HuH-7.5 (cell line): Measurements from ENCODE around the gene RASA1.

ENCODE experiments used
- DNase-seq: peaks from one replicate; pipeline ENCODE4 v3.0.0; 2011; ENCODE audit warnings: low spot score

Gene RASA1

DNA sequence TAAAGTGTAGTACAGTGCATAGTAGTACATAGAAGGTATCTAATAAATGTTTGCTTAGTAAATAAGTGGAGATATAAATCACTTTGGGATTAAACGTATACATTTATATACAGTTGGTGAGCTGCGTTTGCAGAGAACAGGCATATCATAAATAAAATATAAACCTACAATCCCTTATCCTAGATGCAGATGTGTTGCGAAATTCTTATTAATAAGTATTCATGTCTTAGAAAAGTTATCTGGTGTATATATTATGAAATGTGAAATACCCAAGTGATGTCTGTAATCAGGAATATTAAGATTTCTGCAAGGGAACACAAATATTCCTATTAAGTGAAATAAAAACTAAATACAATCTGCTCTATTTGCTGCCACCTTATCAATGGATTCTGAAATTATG lies 136.2 kb downstream of the RASA1 start:
- DNase-seq, result no peak

DNA sequence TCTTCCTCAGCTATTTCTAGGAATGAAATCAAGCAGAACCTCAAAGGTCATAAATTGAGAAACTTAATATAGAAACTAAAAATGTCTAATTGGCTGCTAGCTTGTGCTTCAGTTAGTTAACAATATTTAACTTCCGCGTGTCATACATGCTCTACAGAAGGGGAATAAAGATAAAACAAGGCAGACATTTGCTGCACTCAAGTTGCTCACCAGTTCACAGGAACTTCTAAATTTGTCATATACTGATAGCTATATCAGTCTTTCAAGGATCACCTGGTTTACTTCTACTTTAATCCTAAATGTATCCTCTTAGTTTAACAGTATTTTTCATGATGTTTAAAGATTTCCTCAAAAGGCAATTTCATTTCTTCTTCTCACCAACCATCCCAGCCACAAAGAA lies 136.7 kb downstream of the RASA1 start:
- no peak for DNase-seq

DNA sequence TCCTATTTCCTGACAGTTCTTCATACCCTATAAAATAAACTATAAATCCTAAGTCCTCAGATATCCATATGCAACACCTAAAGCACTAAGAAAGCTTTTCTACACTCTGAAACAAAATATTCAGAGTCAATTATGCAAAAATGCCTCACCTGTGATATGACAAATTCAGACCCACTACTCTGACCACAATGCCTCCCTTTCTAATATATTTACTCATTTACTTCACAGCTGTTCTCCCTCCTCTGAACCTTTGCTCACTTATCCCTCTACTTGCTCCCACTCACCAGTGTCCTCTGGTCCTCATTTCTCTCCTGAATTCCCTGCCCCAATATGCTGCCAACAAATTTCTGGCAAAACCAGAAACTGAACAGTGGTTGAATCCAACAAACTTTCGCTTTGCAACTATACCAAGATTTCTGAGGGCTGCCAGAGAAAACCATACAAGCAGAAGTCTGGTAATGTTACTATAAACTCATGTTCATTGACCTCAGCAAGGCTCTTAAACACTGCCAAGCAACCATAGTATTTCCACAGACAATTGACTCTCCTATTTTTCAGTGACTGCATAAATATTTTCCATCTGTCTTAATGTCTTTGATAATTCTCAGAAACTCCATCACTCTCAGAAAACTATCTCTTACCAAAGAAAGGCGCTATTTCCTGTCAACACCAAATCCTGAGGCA lies 137.9 kb downstream of the RASA1 start:
- DNase-seq, result no peak

DNA sequence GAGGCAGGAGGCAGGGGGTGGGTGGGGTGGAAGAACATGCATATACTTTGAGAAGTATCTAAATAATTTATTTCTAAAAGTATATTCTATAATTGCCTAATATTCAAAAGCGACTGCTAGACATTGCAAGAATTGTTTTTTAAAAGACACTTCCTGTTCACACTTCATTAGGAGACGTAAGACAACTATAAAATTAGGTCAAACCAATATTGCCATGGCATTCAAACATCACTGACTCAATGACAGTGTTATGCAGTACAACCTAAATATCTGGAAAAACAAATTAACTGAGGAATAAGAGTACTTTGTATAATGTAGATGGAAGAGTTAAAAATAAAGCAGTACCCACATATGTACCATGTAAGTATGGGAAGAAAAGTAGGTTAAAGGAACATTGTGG lies 140.5 kb downstream of the RASA1 start:
- no peak for DNase-seq

DNA sequence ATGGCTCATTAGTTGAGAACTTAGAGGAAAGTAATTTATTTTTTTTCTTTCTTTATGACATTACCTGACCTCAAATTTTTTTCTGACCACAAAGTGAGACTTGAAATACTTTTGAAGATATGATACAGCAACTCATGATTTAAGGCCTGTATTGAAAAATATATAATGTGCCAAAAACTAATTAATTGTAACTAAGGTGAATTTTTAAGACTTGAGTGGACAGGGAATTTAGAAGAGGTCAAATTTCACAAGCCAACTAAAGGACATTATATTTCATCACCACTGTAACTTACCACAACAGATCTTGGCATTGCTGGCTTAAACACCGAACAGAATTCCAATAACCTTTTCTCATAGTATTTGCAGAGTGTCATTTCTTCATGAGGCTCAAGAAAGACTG lies 143.2 kb downstream of the RASA1 start:
- DNase-seq, result no peak

DNA sequence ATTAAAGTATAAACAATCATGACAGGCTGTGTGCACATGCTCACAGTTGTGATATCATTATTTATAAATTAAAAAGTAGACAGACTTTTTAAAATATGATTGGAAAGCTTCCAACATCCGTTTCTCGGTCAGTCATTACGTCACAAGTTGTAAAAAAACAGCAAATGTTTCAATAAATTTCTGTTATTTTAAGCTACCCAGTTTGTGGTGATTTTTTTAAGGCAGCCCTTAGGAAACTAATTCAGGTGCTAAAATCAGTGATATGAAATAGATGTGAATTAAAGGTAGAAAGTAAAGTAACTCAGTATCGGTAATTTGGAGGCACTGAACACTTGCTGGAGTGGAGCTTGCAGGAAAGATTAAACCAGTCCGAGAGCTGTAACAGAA lies 143.9 kb downstream of the RASA1 start:
- DNase-seq, result no peak

DNA sequence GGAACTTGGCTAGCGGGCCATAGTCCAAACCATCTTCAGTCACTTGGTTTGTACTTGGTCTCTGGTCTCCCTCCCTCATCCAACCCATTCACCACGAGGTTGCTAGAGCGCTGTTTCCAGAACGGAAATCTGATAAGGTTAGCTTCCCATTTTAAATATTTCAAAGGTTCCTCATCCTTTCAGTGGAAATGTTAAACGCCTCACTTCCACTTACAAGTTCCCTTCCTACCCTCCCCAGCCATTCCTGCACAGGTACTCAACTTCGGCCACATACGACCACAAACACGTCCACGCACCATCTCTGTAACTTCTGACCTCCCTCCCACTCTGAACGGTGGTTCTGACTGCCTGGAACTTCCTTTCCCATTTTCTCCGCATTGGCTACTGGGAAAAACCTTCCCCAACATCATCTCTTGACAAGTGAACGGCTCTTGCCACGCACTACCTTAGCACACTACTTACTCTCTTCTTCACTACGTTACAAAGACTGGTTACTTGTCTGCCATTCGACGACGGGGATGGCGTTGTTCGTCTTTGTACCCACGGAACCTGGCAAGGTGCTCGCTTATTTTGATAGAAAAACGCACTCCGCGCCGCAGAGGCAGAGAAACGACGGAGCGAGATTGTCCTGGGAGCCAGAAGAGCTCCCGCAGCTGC lies 144.4 kb downstream of the RASA1 start:
- DNase-seq, result no peak

DNA sequence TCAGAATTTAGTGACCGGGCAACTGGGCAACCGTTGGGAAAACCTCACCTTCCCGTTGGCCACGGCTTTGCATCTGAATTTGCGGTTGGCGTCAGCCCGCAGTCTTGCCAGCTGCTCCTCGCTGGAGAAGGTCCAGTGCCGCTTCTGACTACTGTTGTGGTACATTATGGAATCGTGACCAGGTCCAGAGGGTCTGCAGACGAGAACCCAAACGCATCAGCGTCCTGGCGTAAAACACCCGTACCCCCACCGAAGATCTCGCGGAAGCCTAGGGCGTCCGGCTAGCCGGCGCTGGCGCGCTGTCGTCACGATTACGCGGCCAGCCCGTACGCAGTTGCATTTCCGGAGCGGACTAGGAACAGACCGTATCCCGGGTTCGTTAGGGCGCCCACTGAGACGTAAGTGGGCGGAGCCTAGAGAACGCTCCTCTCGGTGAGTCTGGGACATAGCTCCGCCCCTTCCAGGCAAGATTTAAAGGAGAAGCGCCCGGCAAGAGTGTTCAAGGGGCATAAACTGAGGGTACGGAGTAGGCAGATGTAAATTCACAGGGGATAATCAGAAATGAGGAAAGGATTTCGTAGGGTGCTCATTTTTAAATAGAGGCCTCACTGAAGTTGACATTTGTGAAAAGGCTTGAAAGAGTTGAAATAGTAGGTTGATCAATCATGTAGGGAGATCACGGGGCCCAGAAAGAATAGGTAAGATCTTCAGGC lies 145.1 kb downstream of the RASA1 start, which contains the start of gene CCNH:
CCNH (minus strand) TSS at position 301 of the 713 bp plus-strand sequence; CDS start at position 165, 136 bp downstream.
- peak; percentile 40 for DNase-seq

DNA sequence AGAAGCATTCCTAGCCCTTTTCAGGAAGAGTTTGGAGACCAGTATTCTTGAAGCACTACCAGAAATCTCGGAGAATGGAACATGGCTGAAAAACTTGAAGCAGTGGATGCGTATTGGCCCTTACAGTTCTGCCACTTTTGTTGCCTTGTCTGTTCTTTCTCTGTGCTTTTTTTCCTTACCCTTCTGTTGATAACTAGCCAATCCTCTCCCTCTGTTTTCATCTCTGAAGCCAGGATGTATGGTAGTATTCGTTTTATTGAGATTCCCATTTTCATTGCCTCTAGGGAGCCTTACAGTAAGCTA lies 145.6 kb downstream of the RASA1 start:
- no peak for DNase-seq

DNA sequence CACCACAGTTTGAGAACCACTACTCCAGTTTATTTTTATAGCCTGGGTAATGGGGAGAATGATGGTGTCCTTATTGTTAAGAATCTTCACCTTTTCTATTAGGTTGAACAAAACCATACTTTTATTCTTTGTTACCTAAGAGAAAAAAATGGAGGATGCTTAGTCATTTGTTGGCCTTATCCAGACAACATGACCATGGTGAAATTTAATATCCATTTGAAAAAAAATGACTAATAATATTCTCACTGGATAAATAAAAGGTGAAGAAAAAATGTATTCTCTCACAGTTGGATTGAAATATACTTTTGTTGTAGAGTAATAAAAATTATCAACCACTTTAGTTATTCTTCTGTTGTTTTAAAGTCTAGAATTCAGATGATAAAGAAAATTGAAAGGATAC lies 150.8 kb downstream of the RASA1 start:
- no peak for DNase-seq

DNA sequence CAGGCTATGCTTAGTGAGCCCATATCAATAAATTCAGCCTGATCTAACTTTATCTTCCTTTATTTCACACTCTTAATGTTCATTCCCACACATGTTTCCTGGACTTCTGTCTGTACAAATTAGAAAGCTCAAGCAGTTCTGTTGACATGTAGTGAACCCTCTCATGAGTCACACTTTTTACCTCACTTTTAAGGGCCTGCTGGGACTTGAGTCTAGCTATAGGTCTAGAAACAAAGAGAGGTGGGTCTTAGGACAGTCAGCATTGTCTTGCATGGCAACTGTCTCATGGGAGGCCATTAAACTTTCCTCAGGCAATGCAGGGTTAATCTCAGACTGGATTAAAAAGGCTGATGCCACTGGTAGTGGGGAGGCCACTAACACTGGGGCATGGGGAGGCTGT lies 153.6 kb downstream of the RASA1 start:
- no peak for DNase-seq

DNA sequence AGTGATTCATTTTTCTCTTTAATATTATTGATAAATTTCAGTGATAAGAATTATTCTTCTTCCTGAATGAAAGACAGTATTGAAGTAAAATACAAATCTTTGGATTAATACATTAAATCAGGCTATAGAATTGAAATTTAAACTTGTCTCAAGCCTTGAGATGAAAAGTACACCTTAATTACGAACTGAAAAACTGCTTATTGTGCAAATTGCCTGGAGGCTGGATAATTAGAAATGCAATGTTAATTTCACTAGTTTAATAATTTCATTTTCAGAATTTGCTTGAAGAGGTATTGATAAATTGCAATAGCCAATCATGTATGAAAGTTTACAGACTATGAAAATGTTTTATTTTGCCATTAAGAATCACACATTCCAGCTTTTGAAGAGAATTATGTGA lies 156.1 kb downstream of the RASA1 start:
- DNase-seq, result no peak

DNA sequence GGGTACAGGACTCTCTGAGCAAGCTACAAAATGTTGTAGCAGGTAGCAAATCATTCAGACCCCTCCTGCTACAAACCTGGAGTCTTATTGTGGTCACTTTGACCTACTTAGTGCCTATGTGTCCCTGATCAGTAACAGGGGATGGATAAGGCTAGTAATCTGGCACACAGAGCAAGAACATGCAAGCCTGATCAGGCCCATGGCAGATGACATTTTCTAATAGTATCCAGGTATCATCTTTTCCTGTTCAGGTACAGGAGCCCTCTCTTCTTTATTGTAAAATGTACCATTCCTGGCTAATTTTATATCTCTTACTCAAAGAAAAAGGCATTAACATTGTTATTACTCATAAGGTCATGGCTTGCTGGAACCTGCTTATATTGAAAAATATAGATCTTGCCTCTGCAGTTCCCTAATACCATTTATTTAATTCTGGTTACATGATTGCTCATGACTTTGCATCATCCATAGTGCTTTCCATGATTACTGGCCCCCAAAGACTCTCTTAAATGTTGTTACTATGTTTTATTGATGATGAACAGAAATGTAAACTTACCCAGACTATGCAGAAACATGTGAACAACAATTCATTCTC lies 163.3 kb downstream of the RASA1 start:
- DNase-seq, result no peak

DNA sequence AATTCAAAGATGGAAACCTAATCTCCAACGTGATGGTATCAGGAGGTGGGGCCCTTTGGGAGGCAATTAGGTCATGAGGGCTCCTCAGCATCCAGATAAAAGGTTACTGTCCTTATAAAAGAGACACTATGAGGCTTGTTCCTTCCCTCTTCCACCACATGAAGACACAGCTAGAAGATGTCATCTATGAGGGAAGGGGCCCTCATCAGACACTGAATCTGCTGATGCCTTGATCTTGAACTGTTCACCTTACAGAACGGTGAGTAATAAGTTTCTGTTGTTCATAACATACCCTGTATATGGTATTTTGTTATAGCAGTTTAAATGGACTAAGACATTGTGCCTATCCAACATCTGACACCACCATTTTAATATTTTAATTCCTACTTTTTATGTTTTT lies 164.8 kb downstream of the RASA1 start:
- DNase-seq, result no peak

DNA sequence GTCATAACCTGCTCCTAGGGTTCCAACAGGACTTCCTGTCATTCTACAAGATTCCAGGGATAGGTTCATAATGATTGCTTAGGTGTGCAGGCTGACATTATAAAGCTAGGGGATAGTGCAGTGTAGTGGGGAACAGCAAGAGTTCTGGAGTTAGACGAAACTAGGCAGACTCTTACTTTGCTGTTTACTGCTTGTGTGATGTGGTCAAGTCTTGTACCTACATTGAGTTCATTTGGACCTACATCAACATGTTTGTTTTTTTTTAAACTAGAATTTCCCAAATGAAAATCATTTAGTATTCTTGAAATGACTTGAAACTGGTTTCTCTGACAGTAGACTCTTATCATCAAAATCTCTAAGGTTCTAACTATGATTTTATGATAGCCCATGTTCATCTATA lies 166.3 kb downstream of the RASA1 start:
- no peak for DNase-seq

DNA sequence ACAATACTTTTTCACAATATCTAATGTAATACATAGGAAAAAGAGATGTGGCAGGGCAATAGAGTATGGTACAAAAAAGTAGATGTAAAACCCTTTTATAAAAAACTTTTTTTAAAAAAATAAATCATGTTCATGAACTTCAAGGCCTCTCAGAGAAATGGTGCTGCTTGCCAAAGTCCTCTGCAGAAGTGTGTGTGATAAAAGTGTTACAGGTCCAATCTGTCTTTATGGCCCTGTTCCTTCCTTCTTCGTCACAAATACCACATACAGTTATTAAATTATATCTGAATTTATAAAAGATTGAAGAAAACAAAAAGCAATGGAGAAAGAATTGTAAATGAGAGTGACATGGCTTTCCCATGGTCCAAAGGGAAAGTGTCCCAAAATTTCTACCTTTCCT lies 166.8 kb downstream of the RASA1 start:
- no peak for DNase-seq

DNA sequence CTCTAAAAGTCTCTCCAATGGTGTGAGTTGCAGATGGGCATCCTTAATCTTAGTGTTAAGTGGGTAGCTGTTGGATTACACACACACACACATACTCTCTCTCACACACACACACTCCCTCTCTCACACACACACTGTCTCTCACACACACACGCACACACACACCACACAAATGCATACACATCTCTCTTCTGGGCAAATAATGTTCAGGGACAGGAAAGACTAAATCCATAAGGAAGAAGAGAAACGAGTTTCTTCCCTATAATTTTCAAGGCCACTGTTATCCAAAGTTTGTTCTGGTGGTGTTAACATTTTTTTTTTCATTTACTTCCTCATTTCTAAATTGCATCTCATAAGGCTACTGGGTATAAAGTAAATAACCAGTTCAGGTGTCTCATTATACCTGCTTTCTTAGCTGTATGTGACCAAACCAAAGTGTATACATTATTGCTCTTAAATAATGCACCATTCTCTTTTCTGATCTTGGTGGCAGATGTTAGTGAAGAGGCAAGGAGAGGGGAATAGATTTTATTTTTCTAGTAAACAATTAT lies 167.5 kb downstream of the RASA1 start:
- DNase-seq, result no peak

DNA sequence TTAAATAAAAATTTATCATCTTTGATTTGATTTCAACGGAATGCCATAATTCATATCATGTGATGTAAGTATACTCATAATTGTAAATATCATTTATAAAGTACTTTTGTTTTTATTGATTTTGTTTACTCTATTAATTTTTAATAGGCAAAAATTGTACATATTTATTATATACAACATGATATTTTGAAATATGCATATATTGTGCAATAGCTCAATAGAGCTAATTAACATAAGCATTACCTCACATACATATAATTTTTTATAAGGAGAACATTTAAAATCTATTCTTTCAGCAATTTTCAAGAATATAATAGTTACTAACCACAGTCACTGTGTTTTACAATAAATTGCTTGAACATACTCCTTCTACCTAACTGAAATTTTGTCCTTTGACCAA lies 170.0 kb downstream of the RASA1 start:
- no peak for DNase-seq

DNA sequence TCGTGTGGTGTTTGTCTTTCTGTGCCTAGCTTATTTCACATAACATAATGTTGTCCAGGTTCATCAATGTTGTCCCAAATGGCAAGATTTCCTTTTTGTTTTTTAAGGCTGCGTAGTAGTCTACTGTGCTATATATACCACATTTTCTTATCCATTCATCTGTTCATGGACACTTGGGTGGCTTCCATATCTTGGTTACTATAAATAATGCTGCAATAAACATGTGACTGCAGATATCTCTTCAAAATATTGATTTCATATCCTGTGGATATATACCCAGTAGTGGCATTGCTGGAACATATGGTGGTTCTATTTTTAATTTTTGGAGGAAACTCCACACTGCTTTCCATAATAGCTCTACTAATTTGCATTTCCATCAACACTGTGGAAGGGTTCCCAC lies 170.5 kb downstream of the RASA1 start:
- no peak for DNase-seq
